Measurements from ENCODE around the gene SVBP. TPM values are rescaled to one million over a fixed set of nuclear protein-coding genes. Genes with fewer than 3 reads are reported as not detected.
"Not testable (repeated sequence)": the region's sequence is repeated elsewhere in the genome, so short reads cannot be mapped to it uniquely, and the experiment has no call there.

Gene SVBP
- polyA plus RNA-seq (ENCODE audit: insufficient read depth in 1 of 5, insufficient read length in 5 of 5, low replicate concordance in 1 of 5): 10 to 100 TPM; 66.7 to 76.4 (median 72.8) TPM
- long read RNA-seq, donor 1, transcript SVBP-201 (3 exons, 658 nt): major isoform, 58 of 104 reads
- long read RNA-seq, donor 1, partial matches to known transcripts: 43 of 104 reads
- long read RNA-seq, donor 1, other reads (novel, unspliced or antisense): 0 of 104 reads
- long read RNA-seq, donor 2, transcript SVBP-201 (3 exons, 658 nt): major isoform, 43 of 43 reads
- long read RNA-seq, donor 2, partial matches to known transcripts: 0 of 43 reads
- long read RNA-seq, donor 2, other reads (novel, unspliced or antisense): 0 of 43 reads
- long read RNA-seq, donor 3, transcript SVBP-201 (3 exons, 658 nt): major isoform, 54 of 77 reads
- long read RNA-seq, donor 3, partial matches to known transcripts: 23 of 77 reads
- long read RNA-seq, donor 3, other reads (novel, unspliced or antisense): 0 of 77 reads
- long read RNA-seq, donor 4, transcript SVBP-201 (3 exons, 658 nt): major isoform, 27 of 38 reads
- long read RNA-seq, donor 4, partial matches to known transcripts: 11 of 38 reads
- long read RNA-seq, donor 4, other reads (novel, unspliced or antisense): 0 of 38 reads
- long read RNA-seq, donor 5, transcript SVBP-201 (3 exons, 658 nt): major isoform, 70 of 97 reads
- long read RNA-seq, donor 5, partial matches to known transcripts: 26 of 97 reads
- long read RNA-seq, donor 5, other reads (novel, unspliced or antisense): 0 of 97 reads
- long read RNA-seq, donor 6, transcript SVBP-201 (3 exons, 658 nt): major isoform, 66 of 83 reads
- long read RNA-seq, donor 6, partial matches to known transcripts: 11 of 83 reads
- long read RNA-seq, donor 6, other reads (novel, unspliced or antisense): 6 of 83 reads
- long read RNA-seq, donor 7, transcript SVBP-201 (3 exons, 658 nt): major isoform, 34 of 35 reads
- long read RNA-seq, donor 7, partial matches to known transcripts: 0 of 35 reads
- long read RNA-seq, donor 7, other reads (novel, unspliced or antisense): 0 of 35 reads
- long read RNA-seq, donor 8, transcript SVBP-201 (3 exons, 658 nt): major isoform, 27 of 27 reads
- long read RNA-seq, donor 8, partial matches to known transcripts: 0 of 27 reads
- long read RNA-seq, donor 8, other reads (novel, unspliced or antisense): 0 of 27 reads

- DNase-seq: peak; percentile 93 to 94
Observed at GRCh38 chr1:42816585-42817439, at the start of gene SVBP, which contains the start of gene ERMAP. Gene SVBP (minus strand): TSS chr1:42817397. CDS start chr1:42816544, 853 bp downstream. Gene ERMAP (plus strand): TSS chr1:42817122. CDS start chr1:42830449, 13,327 bp downstream.

- DNase-seq: no peak
Observed at GRCh38 chr1:42866549-42866948, 49.4 kb upstream of the SVBP start.

- DNase-seq: no peak
Observed at GRCh38 chr1:42861014-42861399, 43.8 kb upstream of the SVBP start.

GRCh38 chr1:42860339-42861013, 43.3 kb upstream of the SVBP start:
- DNase-seq: no peak

- DNase-seq: not testable (repeated sequence)
Observed at GRCh38 chr1:42859366-42859765, 42.2 kb upstream of the SVBP start.

- DNase-seq: not testable (repeated sequence)
Observed at GRCh38 chr1:42856554-42856953, 39.4 kb upstream of the SVBP start.

GRCh38 chr1:42853116-42853884, 36.1 kb upstream of the SVBP start:
- DNase-seq: no peak

- no peak for DNase-seq
Observed at GRCh38 chr1:42852608-42852980, 35.4 kb upstream of the SVBP start.

GRCh38 chr1:42851960-42852607, 34.9 kb upstream of the SVBP start:
- no peak for DNase-seq

- DNase-seq: no peak
Observed at GRCh38 chr1:42851420-42851819, 34.2 kb upstream of the SVBP start.

GRCh38 chr1:42849944-42850343, 32.7 kb upstream of the SVBP start:
- DNase-seq: no peak

GRCh38 chr1:42848823-42849537, 31.8 kb upstream of the SVBP start:
- DNase-seq: no peak

- no peak for DNase-seq
Observed at GRCh38 chr1:42847721-42848460, 30.7 kb upstream of the SVBP start.

- no peak for DNase-seq
Observed at GRCh38 chr1:42847111-42847595, 30.0 kb upstream of the SVBP start.

GRCh38 chr1:42846257-42847110, 29.3 kb upstream of the SVBP start, which contains the start of gene ZNF691:
Gene ZNF691 (plus strand): TSS chr1:42846613. CDS start chr1:42849659, 3,046 bp downstream.
- DNase-seq: peak; percentile 93 to 95

- no peak for DNase-seq
Observed at GRCh38 chr1:42845866-42846256, 28.7 kb upstream of the SVBP start.

Measured in right lung (tissue), 10 donors.